T-helper 2 cell treated with Interferon-gamma antibody and Interleukin-4, amounts not matched to agents 100 ng/mL and 5 ng/mL, for 36 hours (primary cell): ENCODE measurements around the gene CSGALNACT2. TPM values are rescaled to one million over a fixed set of nuclear protein-coding genes. Genes with fewer than 3 reads are reported as not detected.

Experiments
- intact Hi-C: fragments of 100-400 bp; cut with micrococcal nuclease; formaldehyde crosslinking; loops from one replicate; pipeline ENCODE4 v1.15.1; 2023
- total RNA-seq: library from RNA; stranded (reverse); gene quantifications from 2 replicates; pipeline ENCODE4 v1.2.3, GENCODE V29; 2022

Gene CSGALNACT2
- total RNA-seq, 1 donor from 2014 or later = 35.9 TPM

- intact Hi-C loops = no loop called here
These were observed 26.2 kb upstream of the CSGALNACT2 start for GRCh38 chr10:43111921-43112607.

GRCh38 chr10:43112608-43112961 is 25.7 kb upstream of the CSGALNACT2 start:
- intact Hi-C loops = no loop called here

- intact Hi-C loops = no loop called here
These were observed 24.8 kb upstream of the CSGALNACT2 start for GRCh38 chr10:43113201-43114087.

GRCh38 chr10:43114088-43114742 is 24.0 kb upstream of the CSGALNACT2 start:
- intact Hi-C loops = no loop called here

- intact Hi-C loops = no loop called here
These were observed 23.3 kb upstream of the CSGALNACT2 start for GRCh38 chr10:43114743-43115611.

GRCh38 chr10:43115881-43116595 is 22.2 kb upstream of the CSGALNACT2 start:
- intact Hi-C loops = no loop called here

- intact Hi-C loops = no loop called here
These were observed 21.6 kb upstream of the CSGALNACT2 start for GRCh38 chr10:43116596-43116995.

GRCh38 chr10:43117031-43117776 is 21.0 kb upstream of the CSGALNACT2 start:
- intact Hi-C loops = no loop called here

- intact Hi-C loops = no loop called here
These were observed 20.3 kb upstream of the CSGALNACT2 start for GRCh38 chr10:43117777-43118583.

- intact Hi-C loops = no loop called here
These were observed 19.4 kb upstream of the CSGALNACT2 start for GRCh38 chr10:43118631-43119415.

GRCh38 chr10:43119416-43120115 is 18.7 kb upstream of the CSGALNACT2 start:
- intact Hi-C loops = loop anchor here (5.0 kb wide), 1 partner anchor 567 kb away; no protein-coding TSS in a partner anchor

- intact Hi-C loops = loop anchor here (5.0 kb wide), 1 partner anchor 568 kb away; no protein-coding TSS in a partner anchor
These were observed 17.9 kb upstream of the CSGALNACT2 start for GRCh38 chr10:43120116-43120928.

GRCh38 chr10:43120929-43121314 is 17.3 kb upstream of the CSGALNACT2 start:
- intact Hi-C loops = loop anchor here (1.0 to 5.0 kb wide), 4 partner anchors 8 to 569 kb away; partner anchors contain the start of genes BMS1 and CSGALNACT2

- intact Hi-C loops = loop anchor here (1.0 to 5.0 kb wide), 4 partner anchors 8 to 569 kb away; partner anchors contain the start of genes BMS1 and CSGALNACT2
These were observed 16.8 kb upstream of the CSGALNACT2 start for GRCh38 chr10:43121444-43121843.

GRCh38 chr10:43122096-43122495 is 16.1 kb upstream of the CSGALNACT2 start:
- intact Hi-C loops = loop anchor here (5.0 kb wide), 1 partner anchor 570 kb away; no protein-coding TSS in a partner anchor

- intact Hi-C loops = loop anchor here (5.0 kb wide), 1 partner anchor 571 kb away; no protein-coding TSS in a partner anchor
These were observed 15.4 kb upstream of the CSGALNACT2 start for GRCh38 chr10:43122826-43123225.
